HepG2 (cell line): Measurements from ENCODE around the gene RNASE4. TPM values are rescaled to one million over a fixed set of nuclear protein-coding genes. Genes with fewer than 3 reads are reported as not detected.
A peak's percentile ranks its signal among the peaks of the same experiment; 100 is the strongest.

Experiments
- ETV6 ChIP-seq: sonication (generic); formaldehyde crosslinking; conservative IDR thresholded peaks from 2 replicates; pipeline ENCODE4 v1.4.0; 2020; ENCODE audit warnings: missing genetic modification reagents
- FOXM1 ChIP-seq: sonication (generic); formaldehyde crosslinking; IDR thresholded peaks from 2 replicates; pipeline ENCODE4 v1.5.0; 2020; ENCODE audit warnings: missing genetic modification reagents
- KLF15 ChIP-seq: sonication (generic); formaldehyde crosslinking; IDR thresholded peaks from 2 replicates; pipeline ENCODE4 v1.8.1; 2023; ENCODE audit warnings: borderline replicate concordance, mild to moderate bottlenecking, inconsistent platforms, missing genetic modification reagents, mixed read lengths
- MAFK ChIP-seq, 2 experiments: IDR thresholded peaks in 1 of 2; conservative IDR thresholded peaks in 1 of 2; 2 replicates each; pipeline ENCODE4 v1.6.1; 2011; ENCODE audit warnings: improper control_type of control experiment in 2 of 2, low read length in 2 of 2
- RAD21 ChIP-seq: fragments of 450-650 bp; formaldehyde crosslinking; IDR thresholded peaks from 2 replicates; pipeline ENCODE4 v1.5.0; 2020; ENCODE audit warnings: mild to moderate bottlenecking
- SUZ12 ChIP-seq: fragments of 150-350 bp; IDR thresholded peaks from 2 replicates; pipeline ENCODE4 v1.6.1; 2014; ENCODE audit warnings: low read depth, low read length
- XBP1 ChIP-seq: sonication (generic); formaldehyde crosslinking; IDR thresholded peaks from 2 replicates; pipeline ENCODE4 v1.5.0; 2020; ENCODE audit warnings: missing genetic modification reagents
- ZKSCAN5 ChIP-seq: sonication (generic); formaldehyde crosslinking; IDR thresholded peaks from 2 replicates; pipeline ENCODE4 v1.5.1; 2020; ENCODE audit warnings: mild to moderate bottlenecking, missing genetic modification reagents
- ZNF274 ChIP-seq: sonication (generic); formaldehyde crosslinking; IDR thresholded peaks from 2 replicates; pipeline ENCODE4 v1.5.1; 2020; ENCODE audit warnings: mild to moderate bottlenecking, missing genetic modification reagents
- ZNF678 ChIP-seq: sonication (generic); formaldehyde crosslinking; IDR thresholded peaks from 2 replicates; pipeline ENCODE4 v1.4.0; 2020; ENCODE audit warnings: mild to moderate bottlenecking, missing genetic modification reagents
- ZNF777 ChIP-seq: sonication (generic); formaldehyde crosslinking; IDR thresholded peaks from 2 replicates; pipeline ENCODE4 v1.4.0; 2020; ENCODE audit warnings: missing genetic modification reagents
- ZSCAN25 ChIP-seq: sonication (generic); formaldehyde crosslinking; IDR thresholded peaks from 2 replicates; pipeline ENCODE4 v1.8.0; 2022; ENCODE audit warnings: mild to moderate bottlenecking, missing genetic modification reagents
- polyA plus RNA-seq, 8 experiments: library from polyadenylated mRNA; depleted of rRNA in 3 of 8; stranded (reverse) in 7 of 8; unstranded in 1 of 8; fragments of >200 nt; fragmentation: Illumina TruSeq in 4 of 8; extraction: Trizol in 4 of 8; gene quantifications; 2 replicates each; pipeline versions ENCODE4 v1.2.1 to v1.2.3, GENCODE V29; 2011 to 2016; ENCODE audit warnings: low read depth in 4 of 8, missing spikeins in 1 of 8, mixed read lengths in 1 of 8; ENCODE audit not compliant: insufficient read depth in 1 of 8
- total RNA-seq, 5 experiments: library from RNA; depleted of rRNA; stranded (reverse); fragments of >200 nt; fragmentation: Illumina TruSeq; extraction: Trizol; gene quantifications; 2 replicates each; pipeline ENCODE4 v1.2.3, GENCODE V29; 2016; ENCODE audit warnings: low read depth in 1 of 5
- TF ChIP-seq, protein P1 (sequence below): sonication (generic); formaldehyde crosslinking; IDR thresholded peaks from 2 replicates; pipeline ENCODE4 v1.4.0; 2020; ENCODE audit warnings: missing genetic modification reagents
- TF ChIP-seq, protein P2 (sequence below): sonication (generic); formaldehyde crosslinking; IDR thresholded peaks from 2 replicates; pipeline ENCODE4 v1.5.0; 2020; ENCODE audit warnings: missing genetic modification reagents
- TF ChIP-seq, protein P3 (sequence below): sonication (generic); formaldehyde crosslinking; conservative IDR thresholded peaks from 2 replicates; pipeline ENCODE4 v1.8.0; 2022; ENCODE audit warnings: low read depth, missing genetic modification reagents
- TF ChIP-seq, protein P4 (sequence below): sonication (generic); formaldehyde crosslinking; conservative IDR thresholded peaks from 2 replicates; pipeline ENCODE4 v1.5.0; 2020; ENCODE audit warnings: missing genetic modification reagents
- TF ChIP-seq, protein P5 (sequence below): sonication (generic); formaldehyde crosslinking; IDR thresholded peaks from 2 replicates; pipeline ENCODE4 v1.5.1; 2020; ENCODE audit warnings: mild to moderate bottlenecking, missing genetic modification reagents, moderate library complexity
- TF ChIP-seq, protein P6 (sequence below): sonication (generic); formaldehyde crosslinking; IDR thresholded peaks from 2 replicates; pipeline ENCODE4 v1.5.0; 2020; ENCODE audit warnings: missing genetic modification reagents

Gene RNASE4
- total and polyA plus RNA-seq, 2 of the 13 experiments (the other 11 are each of a cell fraction or from before 2014, with no cell fraction given), result 109 to 983 TPM

DNA sequence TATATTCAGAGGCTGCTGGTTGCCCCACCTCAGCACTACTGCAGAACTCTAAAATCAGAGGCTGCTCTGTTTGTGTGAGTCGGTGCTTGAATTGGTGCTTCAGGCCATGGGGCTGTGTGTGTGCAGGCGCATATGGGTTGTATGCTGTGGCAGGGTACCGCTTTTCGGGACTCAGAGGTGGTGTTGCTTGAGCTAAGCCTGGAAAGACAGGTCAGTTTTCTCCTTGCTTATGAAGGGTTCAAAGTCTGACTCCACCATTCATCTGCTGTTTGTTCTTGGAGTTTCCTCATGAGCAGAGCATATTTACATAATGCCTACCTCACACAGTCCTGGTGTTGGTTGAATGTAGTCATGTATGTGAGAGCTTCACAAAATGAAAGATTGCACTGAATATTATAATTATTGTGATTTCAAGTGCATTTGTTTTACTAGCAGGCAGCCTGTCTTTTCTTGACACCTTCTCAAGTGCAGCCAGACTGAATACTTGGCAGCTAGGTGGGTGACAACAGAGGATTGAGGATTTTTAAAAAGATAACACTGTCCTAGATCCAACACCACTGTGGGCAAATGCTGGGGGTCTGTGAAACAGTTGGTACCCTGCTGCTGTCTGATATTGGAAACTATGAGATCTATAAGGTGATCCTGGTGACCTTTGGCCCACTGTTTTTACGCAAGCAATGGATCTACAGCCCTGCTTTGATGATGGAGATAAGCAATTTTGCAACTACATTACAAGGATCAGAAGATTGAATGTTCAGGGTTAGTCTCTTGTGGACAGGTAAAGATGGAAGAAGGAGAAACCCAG is 3.2 kb downstream of the RNASE4 start (continued):
- TF ChIP-seq, protein P1, sequence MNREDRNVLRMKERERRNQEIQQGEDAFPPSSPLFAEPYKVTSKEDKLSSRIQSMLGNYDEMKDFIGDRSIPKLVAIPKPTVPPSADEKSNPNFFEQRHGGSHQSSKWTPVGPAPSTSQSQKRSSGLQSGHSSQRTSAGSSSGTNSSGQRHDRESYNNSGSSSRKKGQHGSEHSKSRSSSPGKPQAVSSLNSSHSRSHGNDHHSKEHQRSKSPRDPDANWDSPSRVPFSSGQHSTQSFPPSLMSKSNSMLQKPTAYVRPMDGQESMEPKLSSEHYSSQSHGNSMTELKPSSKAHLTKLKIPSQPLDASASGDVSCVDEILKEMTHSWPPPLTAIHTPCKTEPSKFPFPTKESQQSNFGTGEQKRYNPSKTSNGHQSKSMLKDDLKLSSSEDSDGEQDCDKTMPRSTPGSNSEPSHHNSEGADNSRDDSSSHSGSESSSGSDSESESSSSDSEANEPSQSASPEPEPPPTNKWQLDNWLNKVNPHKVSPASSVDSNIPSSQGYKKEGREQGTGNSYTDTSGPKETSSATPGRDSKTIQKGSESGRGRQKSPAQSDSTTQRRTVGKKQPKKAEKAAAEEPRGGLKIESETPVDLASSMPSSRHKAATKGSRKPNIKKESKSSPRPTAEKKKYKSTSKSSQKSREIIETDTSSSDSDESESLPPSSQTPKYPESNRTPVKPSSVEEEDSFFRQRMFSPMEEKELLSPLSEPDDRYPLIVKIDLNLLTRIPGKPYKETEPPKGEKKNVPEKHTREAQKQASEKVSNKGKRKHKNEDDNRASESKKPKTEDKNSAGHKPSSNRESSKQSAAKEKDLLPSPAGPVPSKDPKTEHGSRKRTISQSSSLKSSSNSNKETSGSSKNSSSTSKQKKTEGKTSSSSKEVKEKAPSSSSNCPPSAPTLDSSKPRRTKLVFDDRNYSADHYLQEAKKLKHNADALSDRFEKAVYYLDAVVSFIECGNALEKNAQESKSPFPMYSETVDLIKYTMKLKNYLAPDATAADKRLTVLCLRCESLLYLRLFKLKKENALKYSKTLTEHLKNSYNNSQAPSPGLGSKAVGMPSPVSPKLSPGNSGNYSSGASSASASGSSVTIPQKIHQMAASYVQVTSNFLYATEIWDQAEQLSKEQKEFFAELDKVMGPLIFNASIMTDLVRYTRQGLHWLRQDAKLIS (CRISPR knock-in tag), result peak; percentile 93
- TF ChIP-seq, protein P2, sequence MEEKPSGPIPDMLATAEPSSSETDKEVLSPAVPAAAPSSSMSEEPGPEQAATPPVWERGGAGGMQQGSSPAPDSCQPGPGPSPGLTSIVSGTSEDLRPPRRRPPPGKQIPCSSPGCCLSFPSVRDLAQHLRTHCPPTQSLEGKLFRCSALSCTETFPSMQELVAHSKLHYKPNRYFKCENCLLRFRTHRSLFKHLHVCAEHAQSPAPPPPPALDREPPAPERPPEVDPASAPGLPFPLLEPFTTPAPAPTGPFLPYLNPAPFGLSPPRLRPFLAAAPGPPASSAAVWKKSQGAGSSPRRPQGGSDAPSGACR (CRISPR knock-in tag), result no peak
- TF ChIP-seq KLF15 (CRISPR knock-in tag) (no peak), ZNF777 (peak; percentile 23; the same call in 1 of the 2 replicates), ZKSCAN5 (CRISPR knock-in tag) (no peak), XBP1 (CRISPR knock-in tag) (no peak), ETV6 (CRISPR knock-in tag) (no peak; the same call in 1 of the 2 replicates), RAD21 (CRISPR knock-in tag) (0 out of 2 replicates have a peak, but pooled peaks have one; percentile 2), ZNF274 (CRISPR knock-in tag) (no peak), ZNF678 (CRISPR knock-in tag) (no peak), ZSCAN25 (CRISPR knock-in tag) (no peak), MAFK (conservative IDR thresholded peaks at IDR 0.05 in 1 of 2, IDR thresholded peaks at IDR 0.05 in 1 of 2; ENCODE audit: low read length in 2 of 2) (0 out of 4 replicates have a peak, but pooled peaks of 1 of the 2 experiments have one; percentile 1), FOXM1 (CRISPR knock-in tag) (no peak), SUZ12 (no peak)
- TF ChIP-seq, protein P3, sequence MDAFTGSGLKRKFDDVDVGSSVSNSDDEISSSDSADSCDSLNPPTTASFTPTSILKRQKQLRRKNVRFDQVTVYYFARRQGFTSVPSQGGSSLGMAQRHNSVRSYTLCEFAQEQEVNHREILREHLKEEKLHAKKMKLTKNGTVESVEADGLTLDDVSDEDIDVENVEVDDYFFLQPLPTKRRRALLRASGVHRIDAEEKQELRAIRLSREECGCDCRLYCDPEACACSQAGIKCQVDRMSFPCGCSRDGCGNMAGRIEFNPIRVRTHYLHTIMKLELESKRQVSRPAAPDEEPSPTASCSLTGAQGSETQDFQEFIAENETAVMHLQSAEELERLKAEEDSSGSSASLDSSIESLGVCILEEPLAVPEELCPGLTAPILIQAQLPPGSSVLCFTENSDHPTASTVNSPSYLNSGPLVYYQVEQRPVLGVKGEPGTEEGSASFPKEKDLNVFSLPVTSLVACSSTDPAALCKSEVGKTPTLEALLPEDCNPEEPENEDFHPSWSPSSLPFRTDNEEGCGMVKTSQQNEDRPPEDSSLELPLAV (CRISPR knock-in tag), result no peak
- TF ChIP-seq, protein P4, sequence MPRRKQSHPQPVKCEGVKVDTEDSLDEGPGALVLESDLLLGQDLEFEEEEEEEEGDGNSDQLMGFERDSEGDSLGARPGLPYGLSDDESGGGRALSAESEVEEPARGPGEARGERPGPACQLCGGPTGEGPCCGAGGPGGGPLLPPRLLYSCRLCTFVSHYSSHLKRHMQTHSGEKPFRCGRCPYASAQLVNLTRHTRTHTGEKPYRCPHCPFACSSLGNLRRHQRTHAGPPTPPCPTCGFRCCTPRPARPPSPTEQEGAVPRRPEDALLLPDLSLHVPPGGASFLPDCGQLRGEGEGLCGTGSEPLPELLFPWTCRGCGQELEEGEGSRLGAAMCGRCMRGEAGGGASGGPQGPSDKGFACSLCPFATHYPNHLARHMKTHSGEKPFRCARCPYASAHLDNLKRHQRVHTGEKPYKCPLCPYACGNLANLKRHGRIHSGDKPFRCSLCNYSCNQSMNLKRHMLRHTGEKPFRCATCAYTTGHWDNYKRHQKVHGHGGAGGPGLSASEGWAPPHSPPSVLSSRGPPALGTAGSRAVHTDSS (CRISPR knock-in tag), result no peak
- TF ChIP-seq, protein P5, sequence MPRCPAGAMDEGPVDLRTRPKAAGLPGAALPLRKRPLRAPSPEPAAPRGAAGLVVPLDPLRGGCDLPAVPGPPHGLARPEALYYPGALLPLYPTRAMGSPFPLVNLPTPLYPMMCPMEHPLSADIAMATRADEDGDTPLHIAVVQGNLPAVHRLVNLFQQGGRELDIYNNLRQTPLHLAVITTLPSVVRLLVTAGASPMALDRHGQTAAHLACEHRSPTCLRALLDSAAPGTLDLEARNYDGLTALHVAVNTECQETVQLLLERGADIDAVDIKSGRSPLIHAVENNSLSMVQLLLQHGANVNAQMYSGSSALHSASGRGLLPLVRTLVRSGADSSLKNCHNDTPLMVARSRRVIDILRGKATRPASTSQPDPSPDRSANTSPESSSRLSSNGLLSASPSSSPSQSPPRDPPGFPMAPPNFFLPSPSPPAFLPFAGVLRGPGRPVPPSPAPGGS (CRISPR knock-in tag), result no peak
- TF ChIP-seq, protein P6, sequence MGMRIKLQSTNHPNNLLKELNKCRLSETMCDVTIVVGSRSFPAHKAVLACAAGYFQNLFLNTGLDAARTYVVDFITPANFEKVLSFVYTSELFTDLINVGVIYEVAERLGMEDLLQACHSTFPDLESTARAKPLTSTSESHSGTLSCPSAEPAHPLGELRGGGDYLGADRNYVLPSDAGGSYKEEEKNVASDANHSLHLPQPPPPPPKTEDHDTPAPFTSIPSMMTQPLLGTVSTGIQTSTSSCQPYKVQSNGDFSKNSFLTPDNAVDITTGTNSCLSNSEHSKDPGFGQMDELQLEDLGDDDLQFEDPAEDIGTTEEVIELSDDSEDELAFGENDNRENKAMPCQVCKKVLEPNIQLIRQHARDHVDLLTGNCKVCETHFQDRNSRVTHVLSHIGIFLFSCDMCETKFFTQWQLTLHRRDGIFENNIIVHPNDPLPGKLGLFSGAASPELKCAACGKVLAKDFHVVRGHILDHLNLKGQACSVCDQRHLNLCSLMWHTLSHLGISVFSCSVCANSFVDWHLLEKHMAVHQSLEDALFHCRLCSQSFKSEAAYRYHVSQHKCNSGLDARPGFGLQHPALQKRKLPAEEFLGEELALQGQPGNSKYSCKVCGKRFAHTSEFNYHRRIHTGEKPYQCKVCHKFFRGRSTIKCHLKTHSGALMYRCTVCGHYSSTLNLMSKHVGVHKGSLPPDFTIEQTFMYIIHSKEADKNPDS (CRISPR knock-in tag), result 0 out of 2 replicates have a peak, but pooled peaks have one; percentile 11
